HG03457 (cell line): Measurements from ENCODE around the gene OR8J3.
"Not testable (repeated sequence)": the region's sequence is repeated elsewhere in the genome, so short reads cannot be mapped to it uniquely, and the experiment has no call there.

Experiments
- ATAC-seq: cut with Tn5 transposase; IDR thresholded peaks from one replicate; pipeline ENCODE4 v1.9.1; 2021; ENCODE audit warnings: moderate number of reproducible peaks; ENCODE audit not compliant: unreplicated experiment

The OR8J3 gene, protein sequence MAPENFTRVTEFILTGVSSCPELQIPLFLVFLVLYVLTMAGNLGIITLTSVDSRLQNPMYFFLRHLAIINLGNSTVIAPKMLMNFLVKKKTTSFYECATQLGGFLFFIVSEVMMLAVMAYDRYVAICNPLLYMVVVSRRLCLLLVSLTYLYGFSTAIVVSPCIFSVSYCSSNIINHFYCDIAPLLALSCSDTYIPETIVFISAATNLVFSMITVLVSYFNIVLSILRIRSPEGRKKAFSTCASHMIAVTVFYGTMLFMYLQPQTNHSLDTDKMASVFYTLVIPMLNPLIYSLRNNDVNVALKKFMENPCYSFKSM

DNA sequence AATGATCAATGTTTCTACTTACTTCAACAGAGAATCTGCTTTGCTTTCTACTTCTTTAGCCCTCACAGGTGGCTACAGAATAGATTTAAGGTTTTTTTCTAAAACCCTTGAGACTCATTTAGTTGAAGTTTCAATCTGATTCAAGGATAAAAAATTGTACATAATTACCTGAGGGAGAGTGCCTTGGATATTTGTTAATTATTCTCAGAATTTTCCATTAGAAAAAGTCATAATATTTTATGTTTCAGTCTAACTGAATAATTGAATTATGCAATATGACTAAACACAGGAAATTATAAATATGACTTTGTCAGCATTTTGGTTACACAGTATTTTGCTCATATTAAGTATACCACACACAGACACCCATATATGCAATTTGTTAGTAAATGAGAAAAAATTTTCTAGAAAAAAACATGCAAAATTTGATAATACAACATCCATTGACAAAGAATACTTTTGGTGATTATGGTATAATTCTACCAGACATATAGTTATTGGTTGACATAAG, at the start of gene OR8J3:
Gene OR8J3 (minus strand): TSS at position 51 of the 511 bp plus-strand sequence. CDS start 2,483 bp downstream, outside the sequence.
- no peak for ATAC-seq

DNA sequence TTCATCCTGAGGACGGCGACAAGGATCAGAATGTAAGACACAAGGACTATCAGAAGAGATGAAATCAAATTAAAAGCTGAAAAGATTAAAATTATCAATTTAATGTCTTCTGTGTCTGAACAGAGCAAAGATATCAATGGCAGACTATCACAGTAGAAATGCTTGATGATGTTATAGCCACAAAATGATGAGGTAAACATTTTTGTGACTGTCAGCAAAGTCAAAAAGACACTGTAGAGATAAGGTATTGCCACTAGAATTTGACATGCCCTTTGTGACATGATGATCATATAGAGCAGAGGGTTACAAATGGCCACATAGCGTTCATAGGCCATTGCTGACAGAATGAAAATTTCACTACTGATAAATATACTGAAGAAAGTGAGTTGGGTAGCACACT, 48.6 kb upstream of the OR8J3 start:
- no peak for ATAC-seq

DNA sequence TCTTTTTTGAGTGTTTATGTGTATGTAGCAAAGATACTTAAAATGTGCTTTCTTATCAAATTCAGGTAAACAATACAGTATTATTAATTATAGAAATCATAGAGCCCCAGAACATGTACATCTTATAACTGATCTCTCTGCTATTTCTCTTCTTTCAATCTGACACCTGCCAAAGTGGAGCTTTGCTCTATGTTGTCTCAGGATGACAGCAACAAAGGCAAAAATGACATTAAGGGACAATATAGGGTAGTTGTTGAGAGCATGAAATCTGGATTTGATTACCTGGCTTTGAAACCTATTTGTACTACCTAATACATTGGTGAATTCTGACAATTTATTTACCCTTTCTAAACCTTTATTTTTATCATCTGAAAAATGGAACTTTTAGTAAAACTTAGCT, 43.5 kb upstream of the OR8J3 start:
- no peak for ATAC-seq

DNA sequence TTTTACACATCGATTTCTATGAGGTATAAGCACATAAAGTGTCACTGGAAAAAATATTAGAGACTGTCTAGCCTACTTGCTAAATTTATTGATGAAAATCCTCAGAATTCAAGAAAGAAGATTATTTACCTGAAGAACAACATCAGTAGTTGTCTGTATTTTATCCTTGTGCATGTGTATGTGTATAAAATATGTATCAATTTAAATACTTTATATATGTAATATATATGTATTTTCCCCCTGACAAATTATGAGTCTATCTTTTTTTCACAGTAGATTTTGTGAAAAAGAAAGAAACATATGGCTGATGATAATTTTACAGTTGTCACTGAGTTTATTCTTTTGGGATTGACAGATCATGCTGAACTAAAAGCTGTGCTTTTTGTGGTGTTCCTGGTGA, 36.3 kb upstream of the OR8J3 start, which contains the start of gene OR5J2:
Gene OR5J2 (plus strand): TSS at position 301 of the 400 bp plus-strand sequence. CDS start 0 bp downstream, at position 301.
- no peak for ATAC-seq

DNA sequence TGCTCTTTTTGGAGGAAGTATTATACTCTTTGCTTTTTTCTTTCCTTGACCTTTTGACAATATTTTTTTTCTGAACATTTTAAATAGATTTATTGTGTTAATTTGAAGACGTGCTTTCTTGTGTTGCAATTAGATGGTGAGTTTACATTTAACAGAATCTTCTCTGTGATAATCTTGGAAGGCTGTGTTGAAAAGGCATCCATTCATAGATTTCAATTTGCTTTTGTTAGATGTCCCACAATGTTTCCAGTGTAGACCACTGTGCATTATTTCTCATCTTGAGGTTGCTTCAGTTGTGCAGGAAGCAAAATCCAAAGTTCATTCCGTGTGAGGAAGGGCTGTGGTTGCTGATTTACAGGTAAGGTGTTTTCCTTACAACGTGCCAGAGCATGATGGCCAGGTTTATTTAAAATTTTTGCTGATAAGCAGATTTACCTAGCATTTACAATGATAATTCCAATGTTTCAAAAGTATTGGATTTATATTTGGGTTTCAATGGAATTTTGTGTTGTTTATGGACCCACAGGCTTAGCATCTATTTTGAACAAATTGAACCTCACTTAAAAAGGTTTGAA, 32.3 kb upstream of the OR8J3 start:
- no peak for ATAC-seq

DNA sequence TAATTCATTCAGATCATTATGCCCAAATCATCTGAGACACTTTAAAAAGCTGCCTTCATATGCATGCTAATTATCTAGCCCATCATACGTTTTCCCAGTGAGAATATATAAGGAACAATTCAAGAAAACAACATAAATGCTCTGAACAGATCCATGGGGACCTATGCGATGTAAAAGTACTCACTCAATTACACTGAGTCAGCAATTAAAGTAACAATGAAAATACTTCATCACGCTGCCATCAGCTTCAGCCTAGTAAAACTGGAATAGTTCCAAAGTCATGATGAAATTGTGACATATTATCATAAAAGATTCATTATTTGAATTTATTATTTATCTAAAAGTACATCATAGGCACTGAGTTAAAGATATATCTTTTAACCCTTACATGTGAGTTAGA, 23.8 kb upstream of the OR8J3 start:
- no peak for ATAC-seq

DNA sequence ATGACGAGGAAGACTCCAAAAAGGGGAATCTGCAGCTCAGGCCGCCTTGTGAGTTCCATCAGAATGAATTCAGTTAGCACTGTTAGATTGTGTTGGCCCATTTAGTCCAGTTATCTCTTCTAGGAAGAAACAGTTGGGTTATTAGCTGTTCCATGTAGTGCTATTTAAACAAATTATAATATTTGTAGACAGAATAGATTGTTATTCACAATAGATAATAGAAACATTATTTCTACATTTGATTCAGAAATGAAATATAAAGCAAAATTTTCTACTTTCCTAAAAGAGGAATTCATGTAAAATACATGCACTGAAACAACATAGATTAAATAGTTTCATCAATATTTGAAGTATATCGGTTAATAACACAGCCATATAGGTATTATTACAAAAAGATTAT, 20.2 kb upstream of the OR8J3 start, which contains the start of gene OR8K5:
Gene OR8K5 (minus strand): TSS at position 101 of the 400 bp plus-strand sequence. CDS start 0 bp downstream, at position 101.
- no peak for ATAC-seq

DNA sequence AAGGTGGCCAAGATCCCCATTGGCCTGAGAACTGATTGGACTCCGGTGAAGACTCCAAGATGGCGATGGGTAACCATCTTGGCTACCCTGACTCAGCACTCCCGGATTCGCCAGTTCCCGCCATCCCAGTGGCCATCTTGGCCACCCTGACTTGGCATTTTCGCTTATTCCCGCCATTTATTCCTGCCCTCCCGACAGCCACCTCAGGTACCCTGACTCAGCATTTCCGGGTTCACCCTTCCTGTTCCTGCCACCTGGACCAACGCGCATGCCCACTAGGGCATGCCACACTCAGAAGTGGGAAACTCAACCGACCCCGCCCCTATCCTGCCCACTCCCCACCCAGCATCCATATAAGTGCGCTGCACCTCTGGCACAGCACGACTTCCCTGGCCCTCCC, 12.3 kb upstream of the OR8J3 start:
- ATAC-seq = no peak

DNA sequence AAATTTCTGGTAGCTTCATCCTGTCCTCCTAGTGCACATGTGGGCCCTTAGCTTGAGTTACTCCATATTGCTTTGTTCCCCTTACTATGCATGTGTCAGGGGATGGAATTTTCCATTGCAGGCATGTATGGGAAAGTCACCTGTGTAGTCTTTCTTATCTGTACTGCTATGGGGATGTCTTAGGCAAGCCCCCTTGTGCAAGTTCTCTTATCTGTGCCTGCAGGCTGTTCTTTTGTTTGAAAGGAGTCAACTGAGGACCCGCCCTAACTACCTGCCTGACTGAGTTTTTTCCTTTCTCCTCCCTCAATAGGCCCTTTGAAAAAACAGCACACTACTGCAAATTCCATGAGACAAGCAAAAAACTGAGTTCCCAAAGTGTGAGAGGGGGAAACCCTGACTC, 11.4 kb upstream of the OR8J3 start:
- no peak for ATAC-seq

DNA sequence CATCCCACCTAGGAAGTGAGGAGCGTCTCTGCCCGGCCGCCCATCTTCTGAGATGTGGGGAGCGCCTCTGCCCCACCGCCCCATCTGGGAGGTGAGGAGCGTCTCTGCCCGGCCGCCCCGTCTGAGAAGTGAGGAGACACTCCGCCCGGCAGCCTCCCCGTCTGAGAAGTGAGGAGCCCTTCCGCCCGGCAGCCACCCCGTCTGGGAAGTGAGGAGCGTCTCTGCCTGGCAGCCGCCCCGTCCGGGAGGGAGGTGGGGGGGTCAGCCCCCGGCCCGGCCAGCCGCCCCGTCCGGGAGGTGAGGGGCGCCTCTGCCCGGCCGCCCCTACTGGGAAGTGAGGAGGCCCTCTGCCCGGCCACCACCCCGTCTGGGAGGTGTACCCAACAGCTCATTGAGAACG, 3.7 kb upstream of the OR8J3 start:
- not testable (repeated sequence) for ATAC-seq

DNA sequence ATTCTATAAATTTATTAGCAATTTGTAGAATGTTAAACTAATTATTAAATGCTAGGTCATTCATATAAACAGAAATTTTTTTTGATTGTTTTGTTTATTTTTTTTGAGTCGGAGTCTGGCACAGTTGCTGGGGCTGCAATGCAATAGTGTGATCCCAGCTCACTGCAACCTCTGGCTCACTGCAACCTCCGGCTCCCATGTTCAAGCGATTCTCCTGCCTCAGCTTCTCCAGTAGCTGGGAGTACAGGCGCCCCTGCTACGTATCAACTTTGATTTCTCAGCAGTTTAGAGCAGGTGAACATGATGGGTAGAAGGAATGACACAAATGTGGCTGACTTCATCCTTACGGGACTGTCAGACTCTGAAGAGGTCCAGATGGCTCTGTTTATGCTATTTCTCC, 17.9 kb downstream of the OR8J3 start, which contains the start of gene OR8H3:
Gene OR8H3 (plus strand): TSS at position 301 of the 400 bp plus-strand sequence. CDS start 0 bp downstream, at position 301.
- ATAC-seq = no peak

DNA sequence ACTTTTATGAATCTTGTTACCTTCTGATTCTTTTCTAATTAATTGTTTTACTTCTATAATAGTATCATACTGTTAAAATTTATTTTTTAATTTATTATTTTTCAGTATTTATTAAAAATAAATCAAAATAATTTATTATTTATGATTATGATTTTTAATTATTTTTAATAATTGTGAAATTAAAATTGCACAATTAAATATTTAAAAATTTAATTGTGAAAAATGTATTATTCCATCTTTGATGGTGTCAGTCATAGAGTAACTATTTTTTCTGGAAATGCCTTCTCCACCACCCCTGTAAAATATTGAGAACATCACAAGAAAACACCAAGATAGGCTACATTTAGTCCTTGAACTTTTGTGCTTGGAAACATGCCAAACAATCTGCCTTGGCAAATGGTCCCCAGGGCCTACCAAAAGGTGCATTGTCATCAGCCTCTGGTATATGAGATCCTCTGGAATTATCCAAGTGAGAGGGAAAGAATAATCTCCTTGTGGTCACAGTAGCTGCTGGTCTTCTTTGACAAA, 36.7 kb downstream of the OR8J3 start, which contains the start of gene OR8H2:
Gene OR8H2 (plus strand): TSS at position 478 of the 528 bp plus-strand sequence. CDS start 1,356 bp downstream, outside the sequence.
- ATAC-seq = no peak

DNA sequence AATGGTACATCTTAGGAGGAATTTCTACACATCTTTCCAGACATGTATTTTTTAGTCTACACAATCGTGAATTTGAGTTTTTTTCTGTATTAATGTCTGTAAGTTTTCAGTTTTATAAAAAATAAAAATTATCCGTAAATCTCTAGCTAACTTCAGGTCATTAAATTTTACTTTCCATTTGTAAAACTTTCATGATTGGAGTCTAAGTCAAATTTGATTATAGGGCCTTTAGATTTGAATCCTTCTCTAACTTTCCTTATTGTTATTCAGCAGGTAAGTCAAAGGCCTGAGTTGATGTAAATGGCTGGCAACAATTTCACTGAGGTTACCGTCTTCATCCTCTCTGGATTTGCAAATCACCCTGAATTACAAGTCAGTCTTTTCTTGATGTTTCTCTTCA, 47.0 kb downstream of the OR8J3 start, which contains the start of gene OR8I2:
Gene OR8I2 (plus strand): TSS at position 301 of the 400 bp plus-strand sequence. CDS start 0 bp downstream, at position 301.
- no peak for ATAC-seq

DNA sequence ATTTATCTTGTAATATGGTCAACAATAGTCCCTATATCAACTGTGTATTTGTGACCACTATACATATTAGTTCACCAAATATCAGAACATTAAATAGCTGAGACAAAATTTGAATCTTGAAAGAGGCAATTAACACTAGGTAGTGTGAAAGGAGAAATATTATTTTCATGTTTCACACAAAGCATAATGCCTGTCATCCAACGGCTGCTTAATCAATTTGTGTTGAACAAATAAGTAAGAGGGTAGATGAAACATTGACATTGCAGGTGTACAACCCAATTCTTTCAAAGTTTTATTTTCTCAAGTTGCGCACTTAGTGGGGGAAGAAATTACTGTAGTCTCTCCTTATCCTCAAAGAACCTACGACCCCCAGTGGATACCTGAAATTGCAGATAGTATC, 50.3 kb downstream of the OR8J3 start:
- no peak for ATAC-seq
